Upper lobe of left lung (tissue), 6 donors: ENCODE data around the gene ABHD12. TPM values are rescaled to one million over a fixed set of nuclear protein-coding genes. Genes with fewer than 3 reads are reported as not detected.

Source experiments
- ATAC-seq, 2 donors: fragments of 200-7000 bp; cut with Tn5 transposase; one replicate each; pipeline ENCODE4 v1.9.1; 2022; ENCODE audit warnings: mild to moderate bottlenecking in 2 of 2, moderate library complexity in 2 of 2; ENCODE audit not compliant: low FRiP score in 2 of 2
- DNase-seq, 2 donors: peaks; one replicate each; pipeline ENCODE4 v3.0.0-alpha.2; 2019 to 2020
- H3K27ac ChIP-seq, 4 donors: fragments of 200-600 bp; sonication (generic); one replicate each; pipeline ENCODE4 v1.5.1; 2016 to 2019
- H3K27me3 ChIP-seq, 4 donors: fragments of 200-600 bp; sonication (generic); one replicate each; pipeline ENCODE4 v1.5.1; 2017 to 2019
- H3K36me3 ChIP-seq, 4 donors: fragments of 200-600 bp; sonication (generic); one replicate each; pipeline ENCODE4 v1.5.1; 2016 to 2019
- H3K4me1 ChIP-seq, 4 donors: fragments of 200-600 bp; sonication (generic); one replicate each; pipeline ENCODE4 v1.5.1; 2018 to 2019
- H3K4me3 ChIP-seq, 4 donors: fragments of 200-600 bp; sonication (generic); one replicate each; pipeline ENCODE4 v1.5.1; 2017 to 2019; ENCODE audit warnings: mild to moderate bottlenecking in 2 of 4, moderate library complexity in 1 of 4
- H3K9me3 ChIP-seq, 4 donors: fragments of 200-600 bp; sonication (generic); one replicate each; pipeline ENCODE4 v1.5.1; 2018 to 2019
- CTCF ChIP-seq, 6 experiments: fragments of 450-650 bp in 4 of 6; fragments of 200-600 bp in 2 of 6; sonication (generic) in 2 of 6; IDR thresholded peaks; one replicate each; pipeline ENCODE4 v1.5.1; 2016 to 2019; ENCODE audit warnings: antibody characterized with exemption in 6 of 6
- EP300 ChIP-seq, 4 donors: sonication (generic); formaldehyde crosslinking; IDR thresholded peaks; one replicate each; pipeline ENCODE4 v1.5.1; 2017; ENCODE audit warnings: antibody characterized with exemption in 4 of 4, control low read depth in 2 of 4
- POLR2A ChIP-seq, 4 donors: fragments of 450-650 bp; IDR thresholded peaks; one replicate each; pipeline ENCODE4 v1.5.1; 2016 to 2017; ENCODE audit warnings: antibody characterized with exemption in 4 of 4, mild to moderate bottlenecking in 2 of 4
- POLR2AphosphoS5 ChIP-seq, 2 donors: sonication (generic); formaldehyde crosslinking; IDR thresholded peaks; one replicate each; pipeline ENCODE4 v1.5.1; 2017; ENCODE audit warnings: antibody characterized with exemption in 2 of 2
- WGBS, 2 donors: methylation state at CpG; one replicate each; pipeline ENCODE4 v1.1.5; 2017 to 2018; 5-methylcytosine and 5-hydroxymethylcytosine counted together
- total RNA-seq, 6 donors: library from RNA; depleted of rRNA in 4 of 6; stranded (reverse); fragments of >200 nt in 4 of 6; gene quantifications; one replicate each; pipeline versions ENCODE4 v1.1.0 to v1.2.1, GENCODE V29; 2016 to 2021
- donor health status: DM: no; HTN: no; CAD: no; lungs with moderate emphysema.
- donor health status: DM: no; HTN: yes; CAD: no; lungs with severe emphysema.

The ABHD12 gene
- total RNA-seq, 6 donors from 2014 or later, result 38.3 to 132 (median 74.5) TPM

- peaks cover 0 to 16% (median 9%) of the 10 kb centered on the region in 4 donors for H3K4me1 ChIP-seq
Measured at GRCh38 chr20:25356271-25356933, 34.2 kb downstream of the ABHD12 start.

GRCh38 chr20:25355866-25356265 is 34.8 kb downstream of the ABHD12 start:
- TF ChIP-seq POLR2A (IDR thresholded peaks at IDR 0.05) (no peak), EP300 (IDR thresholded peaks at IDR 0.05) (no peak), POLR2AphosphoS5 (IDR thresholded peaks at IDR 0.05) (no peak), CTCF (IDR thresholded peaks at IDR 0.05) (no peak)
- no peak for DNase-seq
- Histone ChIP-seq H3K9me3 (no peaks in the 10 kb centered on the region), H3K4me3 (no peak overlapping the region), H3K36me3 (no peaks in the 10 kb centered on the region), H3K4me1 (peaks cover 0 to 12% (median 8%) of the 10 kb centered on the region in 4 donors), H3K27me3 (no peaks in the 10 kb centered on the region), H3K27ac (no peak overlapping the region)
- WGBS, 2 donors, result 95 to 97% methylated on average over 2 of the region's 2 CpGs
- no peak for ATAC-seq

More at GRCh38 chr20:25356271-25356933, 34.2 kb downstream of the ABHD12 start:
- Histone ChIP-seq H3K4me3 (no peak overlapping the region), H3K27ac (no peak overlapping the region), H3K27me3 (no peaks in the 10 kb centered on the region), H3K36me3 (no peaks in the 10 kb centered on the region), H3K9me3 (no peaks in the 10 kb centered on the region)
- TF ChIP-seq CTCF (IDR thresholded peaks at IDR 0.05), result no peak
- TF ChIP-seq POLR2AphosphoS5 (IDR thresholded peaks at IDR 0.05), result no peak
- TF ChIP-seq EP300 (IDR thresholded peaks at IDR 0.05), result no peak
- TF ChIP-seq POLR2A (IDR thresholded peaks at IDR 0.05), result no peak
- ATAC-seq (no peak), DNase-seq (no peak)
- 63 to 78% methylated on average over 8 to 10 of the region's 10 CpGs for WGBS, 2 donors

DNA sequence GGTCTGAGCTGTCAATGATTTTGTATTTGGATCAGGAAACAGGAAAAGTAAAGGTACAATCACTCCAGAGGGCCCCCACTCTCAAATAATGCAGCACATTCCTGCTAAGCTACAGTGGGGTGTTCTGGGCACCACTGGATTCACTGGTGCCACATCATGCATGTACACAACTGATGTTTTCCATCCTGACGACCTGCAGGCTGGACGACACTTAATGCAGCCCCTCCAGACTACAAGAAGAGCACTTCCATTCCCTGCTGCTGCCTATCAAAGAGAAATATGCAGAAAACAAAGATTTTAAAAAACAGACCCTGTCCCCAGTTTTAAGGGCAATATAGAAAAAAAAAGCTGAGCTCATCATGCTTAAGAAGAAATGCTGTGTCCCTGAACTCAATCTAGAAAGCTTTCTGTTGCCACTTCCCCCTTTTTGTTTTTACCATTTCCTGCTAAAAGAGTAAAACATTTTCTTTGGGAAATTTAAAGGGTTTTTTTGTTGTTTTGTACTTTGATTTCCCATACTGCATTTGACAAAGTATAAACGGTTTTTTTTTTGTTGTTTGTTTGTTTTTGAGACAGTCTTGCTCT is 35.5 kb downstream of the ABHD12 start:
- Histone ChIP-seq H3K4me1 (peaks cover 0 to 9% (median 6%) of the 10 kb centered on the region in 4 donors), H3K9me3 (no peaks in the 10 kb centered on the region), H3K27ac (no peak overlapping the region), H3K4me3 (no peak overlapping the region), H3K27me3 (no peaks in the 10 kb centered on the region), H3K36me3 (no peaks in the 10 kb centered on the region)
- TF ChIP-seq CTCF (IDR thresholded peaks at IDR 0.05), result no peak
- TF ChIP-seq POLR2A (IDR thresholded peaks at IDR 0.05), result no peak
- no peak for TF ChIP-seq POLR2AphosphoS5 (IDR thresholded peaks at IDR 0.05)
- no peak for TF ChIP-seq EP300 (IDR thresholded peaks at IDR 0.05)
- ATAC-seq, result no peak
- no peak for DNase-seq
- 57 to 59% methylated on average over 3 of the region's 3 CpGs for WGBS, 2 donors

DNA sequence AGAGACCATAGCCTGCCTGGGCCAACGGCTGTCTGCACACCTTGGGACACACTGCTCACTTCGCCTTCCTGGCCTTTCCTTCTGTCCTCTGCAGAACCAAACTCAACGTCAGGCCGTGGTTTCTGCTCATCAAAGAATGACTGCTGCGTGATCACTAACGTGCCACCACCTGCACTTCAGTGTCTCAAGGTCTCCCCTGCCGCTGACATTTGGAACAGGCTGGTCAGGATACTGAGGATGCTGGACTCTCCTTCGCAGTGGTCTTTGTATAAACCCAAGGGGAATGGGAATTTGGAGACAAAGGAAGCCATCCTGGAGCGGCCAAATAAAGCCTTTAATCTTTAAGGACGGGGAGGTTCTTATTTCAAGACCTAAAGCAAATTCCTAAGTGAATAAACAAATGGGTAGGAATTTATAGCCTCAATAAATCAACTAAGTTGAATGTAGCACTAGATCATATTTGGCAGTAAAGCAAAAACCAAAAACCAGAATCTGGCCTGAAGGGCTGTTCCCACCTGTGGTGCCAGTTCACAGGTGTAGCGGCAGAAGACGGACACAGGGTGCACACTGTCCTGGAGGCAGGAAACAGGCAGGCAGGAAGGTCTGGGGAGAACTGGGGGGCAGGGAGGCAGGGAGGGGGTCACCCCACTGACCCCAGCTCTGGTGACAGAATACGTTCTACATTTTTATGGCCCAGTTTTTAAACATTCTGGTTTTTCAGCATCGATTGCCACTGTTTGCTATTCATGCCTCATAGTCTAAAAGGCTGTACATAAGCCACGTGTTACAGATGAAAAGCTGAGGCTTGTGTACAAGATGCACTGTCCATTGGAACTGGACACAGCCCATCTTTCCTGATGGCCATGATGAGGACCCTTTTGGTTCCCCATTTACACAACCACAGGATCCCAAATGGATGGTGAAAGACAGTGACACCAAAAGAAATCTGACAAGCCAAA is 36.6 kb downstream of the ABHD12 start:
- no peak for TF ChIP-seq POLR2A (IDR thresholded peaks at IDR 0.05)
- TF ChIP-seq CTCF (IDR thresholded peaks at IDR 0.05), result no peak
- TF ChIP-seq POLR2AphosphoS5 (IDR thresholded peaks at IDR 0.05), result no peak
- no peak for TF ChIP-seq EP300 (IDR thresholded peaks at IDR 0.05)
- DNase-seq, result no peak
- WGBS, 2 donors, result 85 to 86% methylated on average over 11 to 15 of the region's 15 CpGs
- Histone ChIP-seq H3K4me3 (no peak overlapping the region), H3K27ac (no peak overlapping the region), H3K4me1 (peaks cover 0 to 9% (median 6%) of the 10 kb centered on the region in 4 donors), H3K36me3 (no peaks in the 10 kb centered on the region), H3K9me3 (no peaks in the 10 kb centered on the region), H3K27me3 (no peaks in the 10 kb centered on the region)
- ATAC-seq, result no peak
